ENCODE results near the gene WFDC2.
"Not testable (repeated sequence)": the region's sequence is repeated elsewhere in the genome, so short reads cannot be mapped to it uniquely, and the experiment has no call there.

The WFDC2 gene

DNA sequence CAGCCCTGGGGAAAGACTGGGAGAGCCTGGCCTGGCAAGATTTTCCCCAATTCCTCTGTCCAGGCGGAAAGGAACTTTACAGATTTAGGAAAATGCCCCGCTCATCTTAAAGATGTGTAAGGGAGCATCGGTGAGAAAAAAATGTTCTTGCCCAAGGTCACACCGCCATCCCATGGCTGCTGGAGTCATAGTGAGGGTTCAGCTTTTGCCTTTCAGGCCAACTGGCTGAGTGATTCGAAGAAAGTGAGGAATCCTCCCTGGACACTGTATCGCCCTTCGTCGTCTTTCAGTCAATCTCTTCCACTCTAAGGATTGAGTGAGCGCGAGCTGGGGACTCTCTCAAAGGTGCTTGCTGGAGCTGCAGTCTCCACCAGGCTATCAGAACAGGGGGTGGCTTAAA lies 1.4 kb downstream of the WFDC2 start:
- DNase-seq (ENCODE audit: low read depth): no peak
- peak overlapping the region; percentile 36 for H3K4me3 ChIP-seq (ENCODE audit: low read length)
- peak; percentile 28 for TF ChIP-seq CTCF (conservative IDR thresholded peaks at IDR 0.05; ENCODE audit: low read depth, low read length)

DNA sequence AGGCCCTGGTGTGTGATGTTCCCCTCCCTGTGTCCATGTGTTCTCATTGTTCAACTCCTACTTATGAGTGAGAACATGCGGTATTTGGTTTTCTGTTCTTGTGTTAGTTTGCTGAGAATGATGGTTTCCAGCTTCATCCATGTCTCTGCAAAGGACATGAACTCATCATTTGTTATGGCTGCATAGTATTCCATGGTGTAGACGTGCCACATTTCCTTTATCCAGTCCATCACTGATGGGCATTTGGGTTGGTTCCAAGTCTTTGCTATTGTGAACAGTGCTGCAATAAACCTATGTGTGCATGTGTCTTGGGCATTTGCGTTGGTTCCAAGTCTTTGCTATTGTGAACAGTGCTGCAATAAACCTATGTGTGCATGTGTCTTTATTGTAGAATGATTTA lies 2.7 kb downstream of the WFDC2 start:
- DNase-seq (ENCODE audit: low read depth); H3K4me3 ChIP-seq (ENCODE audit: low read length): not testable (repeated sequence)

- not testable (repeated sequence) for DNase-seq (ENCODE audit: low read depth); H3K4me3 ChIP-seq (ENCODE audit: low read length)
Observed at GRCh38 chr20:45477530-45478148, 8.1 kb downstream of the WFDC2 start.

- H3K4me3 ChIP-seq (ENCODE audit: low read length): no peak overlapping the region
- no peak for TF ChIP-seq CTCF (conservative IDR thresholded peaks at IDR 0.05; ENCODE audit: low read depth, low read length)
- DNase-seq (ENCODE audit: low read depth): no peak
Observed at GRCh38 chr20:45479822-45480221, 10.3 kb downstream of the WFDC2 start.

GRCh38 chr20:45484676-45485075 lies 15.1 kb downstream of the WFDC2 start:
- no peak for TF ChIP-seq CTCF (conservative IDR thresholded peaks at IDR 0.05; ENCODE audit: low read depth, low read length)
- no peak overlapping the region for H3K4me3 ChIP-seq (ENCODE audit: low read length)
- no peak for DNase-seq (ENCODE audit: low read depth)

DNA sequence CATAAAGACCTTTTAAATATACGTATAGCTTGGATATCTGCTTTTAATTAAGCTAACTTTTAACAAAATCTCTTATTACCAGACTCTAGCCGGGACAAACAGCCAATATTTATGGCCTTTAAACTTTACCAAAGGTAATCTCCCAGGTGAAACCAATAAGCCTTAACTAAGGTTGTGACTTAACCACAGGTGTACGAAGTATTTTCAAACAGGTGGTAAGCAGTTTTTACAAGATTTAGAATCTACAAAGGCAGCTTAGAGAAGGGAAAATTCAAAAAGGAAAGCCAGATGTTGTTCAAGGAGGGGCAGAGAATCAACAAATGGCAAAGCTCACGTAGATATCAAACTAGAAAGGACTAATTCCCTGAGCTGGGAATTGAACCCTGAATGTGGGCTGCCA lies 15.8 kb downstream of the WFDC2 start:
- DNase-seq (ENCODE audit: low read depth): no peak
- no peak for TF ChIP-seq CTCF (conservative IDR thresholded peaks at IDR 0.05; ENCODE audit: low read depth, low read length)

DNA sequence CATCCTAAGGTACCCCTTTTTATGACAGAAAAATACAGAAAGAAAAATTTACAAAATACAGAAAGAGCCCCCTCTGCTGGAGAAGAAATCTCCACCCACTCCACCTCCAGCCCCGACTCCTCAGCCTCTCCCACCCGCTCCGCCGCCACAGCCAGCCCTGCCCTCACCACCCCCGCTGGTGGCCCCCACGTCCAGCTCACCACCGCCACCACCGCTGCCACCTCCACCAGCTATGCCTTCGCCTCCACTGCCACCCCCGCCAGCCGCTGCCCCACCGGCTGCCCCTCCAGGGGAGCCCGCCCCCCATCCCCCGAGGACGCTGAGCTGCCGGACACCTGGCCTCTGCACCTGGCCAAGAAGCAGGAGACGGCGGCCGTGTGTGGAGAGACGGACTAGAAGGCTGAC lies 17.7 kb downstream of the WFDC2 start:
- peak; percentile 38 for TF ChIP-seq CTCF (conservative IDR thresholded peaks at IDR 0.05; ENCODE audit: low read depth, low read length)

More for the DNA sequence above, 15.8 kb downstream of the WFDC2 start:
- no peak overlapping the region for H3K4me3 ChIP-seq (ENCODE audit: low read length)

DNA sequence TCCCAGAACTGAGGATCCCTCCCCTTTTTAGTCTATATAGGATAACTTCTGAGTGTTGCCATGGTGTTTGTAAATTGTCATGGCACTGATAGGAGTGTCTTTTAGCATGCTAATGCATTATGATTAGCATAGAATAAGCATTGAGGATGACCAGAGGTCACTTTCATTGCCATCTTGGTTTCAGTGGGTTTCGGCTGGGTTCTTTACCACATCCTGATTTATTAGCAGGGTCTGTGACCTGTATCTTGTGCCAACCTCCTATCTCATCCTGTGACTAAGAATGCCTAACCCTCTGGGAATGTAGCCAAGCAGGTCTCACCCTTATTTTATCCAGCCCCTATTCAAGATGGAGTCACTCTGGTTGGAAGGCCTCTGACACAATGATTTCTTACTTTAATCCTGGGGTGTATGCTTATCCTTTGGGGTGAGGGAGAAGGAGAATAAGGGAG lies 19.6 kb downstream of the WFDC2 start:
- no peak for TF ChIP-seq CTCF (conservative IDR thresholded peaks at IDR 0.05; ENCODE audit: low read depth, low read length)
- no peak overlapping the region for H3K4me3 ChIP-seq (ENCODE audit: low read length)
- no peak for DNase-seq (ENCODE audit: low read depth)

More for the DNA sequence above, 17.7 kb downstream of the WFDC2 start:
- H3K4me3 ChIP-seq (ENCODE audit: low read length): no peak overlapping the region
- DNase-seq (ENCODE audit: low read depth): no peak
